ENCODE results near the gene LRRC36.

Gene LRRC36

DNA sequence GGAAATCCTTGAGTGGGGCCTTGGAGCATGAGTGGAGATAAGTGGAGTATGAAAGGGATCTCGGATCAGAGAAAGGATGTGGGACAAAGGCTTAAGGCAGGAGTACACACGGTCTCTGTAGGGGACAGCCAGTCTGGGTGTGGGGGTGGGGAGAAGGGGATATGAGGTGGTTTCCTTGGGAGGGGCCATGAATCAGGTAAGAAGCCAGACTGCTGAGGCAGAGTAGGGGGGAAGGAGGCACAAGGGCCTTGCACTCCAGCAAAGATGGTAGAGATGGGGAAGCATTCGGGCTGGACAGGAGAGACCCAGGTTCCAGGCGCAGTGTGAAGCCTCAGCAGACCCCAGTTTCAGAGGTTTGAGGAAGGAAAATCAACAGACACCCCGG lies 105.9 kb downstream of the LRRC36 start:
- TF ChIP-seq ZNF155 (tag by site-specific recombination; IDR thresholded peaks at IDR 0.05), result no peak
- TF ChIP-seq, protein P1, sequence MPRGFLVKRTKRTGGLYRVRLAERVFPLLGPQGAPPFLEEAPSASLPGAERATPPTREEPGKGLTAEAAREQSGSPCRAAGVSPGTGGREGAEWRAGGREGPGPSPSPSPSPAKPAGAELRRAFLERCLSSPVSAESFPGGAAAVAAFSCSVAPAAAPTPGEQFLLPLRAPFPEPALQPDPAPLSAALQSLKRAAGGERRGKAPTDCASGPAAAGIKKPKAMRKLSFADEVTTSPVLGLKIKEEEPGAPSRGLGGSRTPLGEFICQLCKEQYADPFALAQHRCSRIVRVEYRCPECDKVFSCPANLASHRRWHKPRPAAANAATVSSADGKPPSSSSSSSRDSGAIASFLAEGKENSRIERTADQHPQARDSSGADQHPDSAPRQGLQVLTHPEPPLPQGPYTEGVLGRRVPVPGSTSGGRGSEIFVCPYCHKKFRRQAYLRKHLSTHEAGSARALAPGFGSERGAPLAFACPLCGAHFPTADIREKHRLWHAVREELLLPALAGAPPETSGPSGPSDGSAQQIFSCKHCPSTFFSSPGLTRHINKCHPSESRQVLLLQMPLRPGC (tag by site-specific recombination; IDR thresholded peaks at IDR 0.05), result no peak
- TF ChIP-seq, protein P2, sequence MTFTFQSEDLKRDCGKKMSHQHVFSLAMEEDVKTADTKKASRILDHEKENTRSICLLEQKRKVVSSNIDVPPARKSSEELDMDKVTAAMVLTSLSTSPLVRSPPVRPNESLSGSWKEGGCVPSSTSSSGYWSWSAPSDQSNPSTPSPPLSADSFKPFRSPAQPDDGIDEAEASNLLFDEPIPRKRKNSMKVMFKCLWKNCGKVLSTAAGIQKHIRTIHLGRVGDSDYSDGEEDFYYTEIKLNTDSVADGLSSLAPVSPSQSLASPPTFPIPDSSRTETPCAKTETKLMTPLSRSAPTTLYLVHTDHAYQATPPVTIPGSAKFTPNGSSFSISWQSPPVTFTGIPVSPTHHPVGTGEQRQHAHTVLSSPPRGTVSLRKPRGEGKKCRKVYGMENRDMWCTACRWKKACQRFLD (tag by site-specific recombination; IDR thresholded peaks at IDR 0.05), result no peak
- TF ChIP-seq ZNF530 (tag by site-specific recombination; IDR thresholded peaks at IDR 0.05; ENCODE audit: low read depth), result no peak
- TF ChIP-seq MEIS1 (CRISPR knock-in tag; IDR thresholded peaks at IDR 0.05; ENCODE audit: borderline replicate concordance), result no peak
- no peak for TF ChIP-seq ZNF157 (tag by site-specific recombination; IDR thresholded peaks at IDR 0.05)
- no peak for TF ChIP-seq ZNF660 (tag by site-specific recombination; IDR thresholded peaks at IDR 0.05)
- TF ChIP-seq, protein P3, sequence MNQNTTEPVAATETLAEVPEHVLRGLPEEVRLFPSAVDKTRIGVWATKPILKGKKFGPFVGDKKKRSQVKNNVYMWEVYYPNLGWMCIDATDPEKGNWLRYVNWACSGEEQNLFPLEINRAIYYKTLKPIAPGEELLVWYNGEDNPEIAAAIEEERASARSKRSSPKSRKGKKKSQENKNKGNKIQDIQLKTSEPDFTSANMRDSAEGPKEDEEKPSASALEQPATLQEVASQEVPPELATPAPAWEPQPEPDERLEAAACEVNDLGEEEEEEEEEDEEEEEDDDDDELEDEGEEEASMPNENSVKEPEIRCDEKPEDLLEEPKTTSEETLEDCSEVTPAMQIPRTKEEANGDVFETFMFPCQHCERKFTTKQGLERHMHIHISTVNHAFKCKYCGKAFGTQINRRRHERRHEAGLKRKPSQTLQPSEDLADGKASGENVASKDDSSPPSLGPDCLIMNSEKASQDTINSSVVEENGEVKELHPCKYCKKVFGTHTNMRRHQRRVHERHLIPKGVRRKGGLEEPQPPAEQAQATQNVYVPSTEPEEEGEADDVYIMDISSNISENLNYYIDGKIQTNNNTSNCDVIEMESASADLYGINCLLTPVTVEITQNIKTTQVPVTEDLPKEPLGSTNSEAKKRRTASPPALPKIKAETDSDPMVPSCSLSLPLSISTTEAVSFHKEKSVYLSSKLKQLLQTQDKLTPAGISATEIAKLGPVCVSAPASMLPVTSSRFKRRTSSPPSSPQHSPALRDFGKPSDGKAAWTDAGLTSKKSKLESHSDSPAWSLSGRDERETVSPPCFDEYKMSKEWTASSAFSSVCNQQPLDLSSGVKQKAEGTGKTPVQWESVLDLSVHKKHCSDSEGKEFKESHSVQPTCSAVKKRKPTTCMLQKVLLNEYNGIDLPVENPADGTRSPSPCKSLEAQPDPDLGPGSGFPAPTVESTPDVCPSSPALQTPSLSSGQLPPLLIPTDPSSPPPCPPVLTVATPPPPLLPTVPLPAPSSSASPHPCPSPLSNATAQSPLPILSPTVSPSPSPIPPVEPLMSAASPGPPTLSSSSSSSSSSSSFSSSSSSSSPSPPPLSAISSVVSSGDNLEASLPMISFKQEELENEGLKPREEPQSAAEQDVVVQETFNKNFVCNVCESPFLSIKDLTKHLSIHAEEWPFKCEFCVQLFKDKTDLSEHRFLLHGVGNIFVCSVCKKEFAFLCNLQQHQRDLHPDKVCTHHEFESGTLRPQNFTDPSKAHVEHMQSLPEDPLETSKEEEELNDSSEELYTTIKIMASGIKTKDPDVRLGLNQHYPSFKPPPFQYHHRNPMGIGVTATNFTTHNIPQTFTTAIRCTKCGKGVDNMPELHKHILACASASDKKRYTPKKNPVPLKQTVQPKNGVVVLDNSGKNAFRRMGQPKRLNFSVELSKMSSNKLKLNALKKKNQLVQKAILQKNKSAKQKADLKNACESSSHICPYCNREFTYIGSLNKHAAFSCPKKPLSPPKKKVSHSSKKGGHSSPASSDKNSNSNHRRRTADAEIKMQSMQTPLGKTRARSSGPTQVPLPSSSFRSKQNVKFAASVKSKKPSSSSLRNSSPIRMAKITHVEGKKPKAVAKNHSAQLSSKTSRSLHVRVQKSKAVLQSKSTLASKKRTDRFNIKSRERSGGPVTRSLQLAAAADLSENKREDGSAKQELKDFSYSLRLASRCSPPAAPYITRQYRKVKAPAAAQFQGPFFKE (tag by site-specific recombination; IDR thresholded peaks at IDR 0.05; ENCODE audit: borderline replicate concordance), result no peak
- TF ChIP-seq ZNF239 (tag by site-specific recombination; IDR thresholded peaks at IDR 0.05), result no peak
- no peak for TF ChIP-seq KLF7 (tag by site-specific recombination; IDR thresholded peaks at IDR 0.05; ENCODE audit: borderline replicate concordance)
- TF ChIP-seq, protein P4, sequence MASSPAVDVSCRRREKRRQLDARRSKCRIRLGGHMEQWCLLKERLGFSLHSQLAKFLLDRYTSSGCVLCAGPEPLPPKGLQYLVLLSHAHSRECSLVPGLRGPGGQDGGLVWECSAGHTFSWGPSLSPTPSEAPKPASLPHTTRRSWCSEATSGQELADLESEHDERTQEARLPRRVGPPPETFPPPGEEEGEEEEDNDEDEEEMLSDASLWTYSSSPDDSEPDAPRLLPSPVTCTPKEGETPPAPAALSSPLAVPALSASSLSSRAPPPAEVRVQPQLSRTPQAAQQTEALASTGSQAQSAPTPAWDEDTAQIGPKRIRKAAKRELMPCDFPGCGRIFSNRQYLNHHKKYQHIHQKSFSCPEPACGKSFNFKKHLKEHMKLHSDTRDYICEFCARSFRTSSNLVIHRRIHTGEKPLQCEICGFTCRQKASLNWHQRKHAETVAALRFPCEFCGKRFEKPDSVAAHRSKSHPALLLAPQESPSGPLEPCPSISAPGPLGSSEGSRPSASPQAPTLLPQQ (tag by site-specific recombination; IDR thresholded peaks at IDR 0.05), result no peak
- TF ChIP-seq, protein P5, sequence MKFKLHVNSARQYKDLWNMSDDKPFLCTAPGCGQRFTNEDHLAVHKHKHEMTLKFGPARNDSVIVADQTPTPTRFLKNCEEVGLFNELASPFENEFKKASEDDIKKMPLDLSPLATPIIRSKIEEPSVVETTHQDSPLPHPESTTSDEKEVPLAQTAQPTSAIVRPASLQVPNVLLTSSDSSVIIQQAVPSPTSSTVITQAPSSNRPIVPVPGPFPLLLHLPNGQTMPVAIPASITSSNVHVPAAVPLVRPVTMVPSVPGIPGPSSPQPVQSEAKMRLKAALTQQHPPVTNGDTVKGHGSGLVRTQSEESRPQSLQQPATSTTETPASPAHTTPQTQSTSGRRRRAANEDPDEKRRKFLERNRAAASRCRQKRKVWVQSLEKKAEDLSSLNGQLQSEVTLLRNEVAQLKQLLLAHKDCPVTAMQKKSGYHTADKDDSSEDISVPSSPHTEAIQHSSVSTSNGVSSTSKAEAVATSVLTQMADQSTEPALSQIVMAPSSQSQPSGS (tag by site-specific recombination; IDR thresholded peaks at IDR 0.05; ENCODE audit: low read depth), result no peak
- TF ChIP-seq ZNF549 (tag by site-specific recombination; IDR thresholded peaks at IDR 0.05), result no peak
- ChIA-PET POLR2A (interaction anchor here (0.6 kb wide), 1 partner anchor 24 kb away, joined by 5 read pairs; no protein-coding TSS in a partner anchor), CTCF (interaction anchor here (0.6 to 1.4 kb wide), 4 partner anchors 32 to 564 kb away, joined by 3 to 4 read pairs (median 3); no protein-coding TSS in a partner anchor)
- peaks cover 0 to 15% of the 10 kb centered on the region in 2 experiments; a peak in 1 of 3 replicates for H3K36me3 ChIP-seq (ENCODE audit: control insufficient read depth in 2 of 2, insufficient read depth in 1 of 2, low read length in 2 of 2)
- H3K4me1 ChIP-seq (ENCODE audit: control insufficient read depth, insufficient read depth, low read length), result no peaks in the 10 kb centered on the region; the same call in 1 of the 2 replicates
- no peak overlapping the region for H3K27ac ChIP-seq (ENCODE audit: extremely low read depth, low read depth, low read length)
- no peaks in the 10 kb centered on the region for H3K9me3 ChIP-seq (ENCODE audit: control insufficient read depth, insufficient read depth, low read depth, low read length)
- no peak overlapping the region for H3K4me3 ChIP-seq (ENCODE audit: low read depth, low read length)
